ENCODE data around the gene COA8. TPM values are rescaled to one million over a fixed set of nuclear protein-coding genes. Genes with fewer than 3 reads are reported as not detected.

COA8 gene
- total RNA-seq, 2 experiments from 2014 or later, result 28.3 to 34.3 TPM

DNA sequence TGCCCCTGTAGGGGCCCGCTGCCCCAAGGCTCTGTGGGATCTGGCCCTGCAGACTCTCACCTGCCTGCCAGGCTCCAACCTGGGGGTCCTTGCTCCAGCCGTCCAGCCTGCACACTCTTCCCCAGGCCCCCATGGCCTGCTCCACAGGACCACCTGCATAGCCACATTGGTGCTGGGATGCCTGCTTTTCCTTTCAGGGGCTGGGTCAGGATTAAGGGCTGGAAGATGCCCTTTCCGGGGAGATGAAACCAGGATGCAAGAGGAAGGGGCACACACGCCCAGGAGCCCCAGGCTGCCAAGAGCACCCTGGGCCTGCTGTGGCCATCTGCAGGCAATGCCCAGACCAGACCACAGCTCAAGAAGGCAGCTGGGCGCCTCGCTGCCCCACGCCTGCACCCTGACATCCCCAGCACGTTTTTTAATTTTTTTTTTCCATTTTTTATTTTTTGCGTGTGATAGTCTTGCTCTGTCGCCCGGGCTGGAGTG is 15.3 kb upstream of the COA8 start:
- Mint-ChIP-seq H3K36me3 (ENCODE audit: low read depth) (no peaks in the 10 kb centered on the region), H3K9me3 (ENCODE audit: insufficient read depth) (no peaks in the 10 kb centered on the region), H3K27me3 (ENCODE audit: low read depth) (no peaks in the 10 kb centered on the region), H3K4me1 (ENCODE audit: low read depth) (no peaks in the 10 kb centered on the region), H3K27ac (no peak overlapping the region), H3K4me3 (no peak overlapping the region)
- DNase-seq (no peak), ATAC-seq (no peak)
- CTCF ChIA-PET, result interaction anchor here (0.6 to 3.7 kb wide), 6 partner anchors 10 to 52 kb away, joined by 3 to 18 read pairs (median 4); no protein-coding TSS in a partner anchor
- POLR2A ChIA-PET, result no interaction called here

DNA sequence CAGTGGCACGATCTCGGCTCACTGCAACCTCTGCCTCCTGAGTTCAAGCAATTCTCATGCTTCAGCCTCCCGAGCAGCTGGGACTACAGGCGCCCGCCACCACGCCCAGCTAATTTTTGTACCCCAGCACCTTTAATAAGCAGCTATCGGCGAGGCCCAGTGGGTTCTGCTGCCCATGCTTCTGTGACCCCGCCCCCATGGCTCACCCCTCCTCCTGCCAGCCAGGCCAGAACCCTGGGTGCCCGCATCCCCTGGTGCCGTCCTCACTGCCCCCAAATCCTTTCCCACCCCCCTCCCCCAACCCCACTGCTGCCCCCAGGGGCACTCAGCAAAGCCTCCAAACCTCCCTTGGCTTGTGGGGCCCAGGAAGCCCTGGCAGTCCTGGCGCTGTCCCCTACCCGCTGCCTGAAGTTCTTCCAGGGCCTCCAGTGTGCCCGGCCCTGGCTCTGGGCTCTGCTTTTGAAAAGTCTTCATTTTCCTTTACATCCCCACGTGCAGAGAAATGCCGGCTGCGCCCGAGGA is 14.8 kb upstream of the COA8 start:
- H3K4me3 Mint-ChIP-seq, result no peak overlapping the region
- no peaks in the 10 kb centered on the region for H3K9me3 Mint-ChIP-seq (ENCODE audit: insufficient read depth)
- DNase-seq, result no peak
- H3K36me3 Mint-ChIP-seq (ENCODE audit: low read depth), result no peaks in the 10 kb centered on the region
- H3K27ac Mint-ChIP-seq, result no peak overlapping the region
- ATAC-seq, result no peak
- H3K27me3 Mint-ChIP-seq (ENCODE audit: low read depth), result no peaks in the 10 kb centered on the region
- no peaks in the 10 kb centered on the region for H3K4me1 Mint-ChIP-seq (ENCODE audit: low read depth)
- CTCF ChIA-PET, result interaction anchor here (1.2 to 3.7 kb wide), 3 partner anchors 29 to 51 kb away, joined by 4 to 18 read pairs (median 14); no protein-coding TSS in a partner anchor
- POLR2A ChIA-PET, result no interaction called here

DNA sequence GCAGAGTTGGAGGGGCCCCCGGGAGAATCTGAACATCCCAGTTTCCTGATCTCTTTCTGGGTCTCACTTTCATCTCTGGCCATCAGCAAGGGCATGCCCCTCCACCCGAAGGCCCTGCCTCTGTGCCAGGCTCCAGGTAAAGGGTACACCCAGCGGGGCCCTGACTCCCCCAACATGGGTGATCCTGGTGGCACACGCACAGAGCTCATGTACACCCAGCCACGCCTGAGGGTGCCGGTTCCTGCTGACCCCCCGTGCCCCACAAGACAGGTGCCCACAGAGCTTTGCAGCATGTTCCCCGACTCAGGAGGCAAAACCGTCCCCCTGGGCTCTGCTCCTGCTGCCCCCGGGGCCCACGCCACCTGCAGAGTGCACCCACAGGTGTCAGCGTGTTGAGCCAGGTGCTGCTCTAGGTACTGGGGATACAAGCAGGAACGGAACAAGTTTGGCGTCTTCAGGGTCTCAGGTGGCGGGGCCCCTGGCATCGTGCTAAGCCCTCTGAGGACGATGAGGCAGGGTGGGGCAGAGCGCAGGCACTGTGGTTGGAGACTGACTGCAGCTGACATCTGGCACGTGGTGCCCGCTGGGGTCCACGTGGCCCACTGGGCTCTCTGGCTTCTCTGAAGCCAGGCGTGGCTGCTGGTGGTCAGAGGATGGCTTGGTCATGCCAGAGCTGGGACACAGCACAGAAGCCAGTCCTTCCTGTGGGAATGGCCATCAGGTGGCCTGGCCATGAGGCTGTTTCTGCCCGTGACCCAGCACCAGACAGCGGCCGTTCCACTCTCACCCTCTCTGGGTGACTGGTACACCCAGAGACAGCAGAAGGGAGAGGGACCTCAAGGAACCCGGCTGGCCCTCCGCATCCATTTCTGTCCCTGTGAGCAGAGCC is 14.1 kb upstream of the COA8 start:
- ChIA-PET POLR2A (interaction anchor here (0.6 kb wide), 1 partner anchor 16 kb away, joined by 5 read pairs; no protein-coding TSS in a partner anchor), CTCF (no interaction called here)
- Mint-ChIP-seq H3K4me1 (ENCODE audit: low read depth) (no peaks in the 10 kb centered on the region), H3K9me3 (ENCODE audit: insufficient read depth) (no peaks in the 10 kb centered on the region), H3K27ac (no peak overlapping the region), H3K27me3 (ENCODE audit: low read depth) (no peaks in the 10 kb centered on the region), H3K36me3 (ENCODE audit: low read depth) (no peaks in the 10 kb centered on the region), H3K4me3 (no peak overlapping the region)
- DNase-seq (no peak), ATAC-seq (no peak)

DNA sequence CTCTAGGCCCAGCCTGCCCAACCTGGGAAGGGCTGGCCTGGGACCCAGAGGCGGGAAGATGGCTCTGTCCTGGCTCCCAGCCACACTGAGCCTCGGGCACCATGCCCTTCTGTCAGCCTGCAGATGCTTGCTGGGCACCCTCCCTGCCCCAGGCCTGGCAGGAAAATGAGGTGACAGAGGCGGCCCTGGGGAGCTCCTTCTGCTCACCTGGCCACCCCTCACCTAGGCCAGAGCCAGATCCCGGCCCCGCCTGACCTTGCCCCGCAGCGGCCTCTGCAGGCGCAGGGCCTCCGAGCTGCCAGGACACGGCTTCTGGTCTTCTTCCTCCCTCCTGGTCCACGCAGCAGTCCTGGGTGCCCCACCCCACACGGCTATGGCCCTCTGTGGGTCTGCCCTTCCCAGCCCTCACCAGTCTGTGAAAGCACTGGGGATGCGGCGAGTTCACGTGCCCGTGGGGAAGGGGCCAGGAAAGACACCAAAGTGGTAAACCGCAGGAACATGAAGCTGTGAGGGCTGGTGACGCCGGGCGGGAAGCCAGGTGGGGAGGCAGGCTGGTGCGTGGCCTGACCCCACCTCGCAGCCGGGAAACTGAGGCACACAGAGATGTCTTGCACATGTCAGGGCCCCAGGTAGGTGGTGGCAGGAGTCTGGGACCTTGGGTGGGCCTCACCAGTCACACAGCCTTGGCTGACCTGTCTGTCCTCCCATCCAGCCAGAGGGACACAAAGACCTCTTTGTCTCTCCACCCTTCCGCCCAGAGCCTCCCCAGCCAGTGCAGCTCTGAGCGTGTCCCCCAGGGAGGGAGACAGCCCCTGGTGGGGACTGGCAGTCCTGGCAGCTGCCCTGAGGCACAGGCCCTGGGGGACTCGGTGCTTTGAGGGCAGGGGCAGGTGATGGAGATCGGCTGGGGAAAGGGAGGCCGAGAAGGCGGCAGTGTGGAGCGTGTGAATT is 13.1 kb upstream of the COA8 start:
- Mint-ChIP-seq H3K4me3 (no peak overlapping the region), H3K36me3 (ENCODE audit: low read depth) (no peaks in the 10 kb centered on the region), H3K4me1 (ENCODE audit: low read depth) (no peaks in the 10 kb centered on the region), H3K27ac (no peak overlapping the region), H3K27me3 (ENCODE audit: low read depth) (no peaks in the 10 kb centered on the region), H3K9me3 (ENCODE audit: insufficient read depth) (no peaks in the 10 kb centered on the region)
- ATAC-seq (no peak), DNase-seq (no peak)
- CTCF ChIA-PET, result interaction anchor here (1.6 kb wide), 1 partner anchor 31 kb away, joined by 5 read pairs; no protein-coding TSS in a partner anchor
- POLR2A ChIA-PET, result no interaction called here

DNA sequence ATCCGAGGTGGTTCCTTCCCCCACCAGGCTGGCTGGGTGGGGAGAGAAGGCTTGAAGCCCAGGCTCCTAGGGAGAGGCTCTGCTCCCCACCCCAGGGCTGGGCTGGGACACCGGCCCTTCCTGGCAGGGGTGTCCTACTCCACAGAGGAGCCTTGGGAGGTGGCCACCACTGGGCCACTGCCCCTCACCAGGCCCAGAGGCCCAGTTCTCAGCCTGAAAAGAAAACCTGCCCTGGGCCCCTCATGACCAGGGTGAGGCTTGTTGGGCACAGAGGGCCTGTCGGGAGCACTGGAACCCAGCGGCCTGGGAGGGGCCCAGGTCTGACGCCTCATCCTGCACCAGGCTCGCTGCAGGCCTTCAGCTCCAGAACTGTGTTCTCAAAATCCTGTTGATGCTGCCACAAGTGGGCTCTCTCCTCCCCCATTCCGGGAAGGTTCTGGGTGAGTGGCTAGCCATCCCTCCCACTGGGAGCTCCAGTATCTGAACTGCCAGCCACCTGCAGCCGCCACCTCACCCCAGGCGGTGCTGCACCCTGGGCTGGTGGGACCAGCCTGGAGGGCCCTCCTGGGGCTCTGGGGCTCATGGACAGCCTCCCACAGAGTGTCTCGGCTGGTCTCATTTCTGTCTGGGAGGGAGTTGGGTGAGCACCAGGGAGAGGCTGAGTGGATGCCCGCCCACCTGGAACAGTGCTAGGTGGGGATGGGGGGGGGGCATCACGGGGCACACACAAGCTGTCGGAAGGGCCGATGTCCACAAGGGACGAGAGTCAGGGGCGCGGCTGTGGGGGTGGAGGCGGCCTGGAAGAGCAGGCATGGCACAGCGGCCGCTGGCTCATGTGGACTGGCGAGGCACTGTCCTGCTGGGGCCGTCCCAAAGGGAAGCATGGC is 12.1 kb upstream of the COA8 start:
- no peak overlapping the region for H3K4me3 Mint-ChIP-seq
- no peak for DNase-seq
- no peaks in the 10 kb centered on the region for H3K4me1 Mint-ChIP-seq (ENCODE audit: low read depth)
- ChIA-PET POLR2A (no interaction called here), CTCF (interaction anchor here (0.6 to 1.6 kb wide), 2 partner anchors 32 to 75 kb away, joined by 4 to 5 read pairs; no protein-coding TSS in a partner anchor)
- no peak for ATAC-seq
- no peaks in the 10 kb centered on the region for H3K27me3 Mint-ChIP-seq (ENCODE audit: low read depth)
- no peaks in the 10 kb centered on the region for H3K9me3 Mint-ChIP-seq (ENCODE audit: insufficient read depth)
- peaks cover 4% of the 10 kb centered on the region for H3K36me3 Mint-ChIP-seq (ENCODE audit: low read depth)
- H3K27ac Mint-ChIP-seq, result no peak overlapping the region

DNA sequence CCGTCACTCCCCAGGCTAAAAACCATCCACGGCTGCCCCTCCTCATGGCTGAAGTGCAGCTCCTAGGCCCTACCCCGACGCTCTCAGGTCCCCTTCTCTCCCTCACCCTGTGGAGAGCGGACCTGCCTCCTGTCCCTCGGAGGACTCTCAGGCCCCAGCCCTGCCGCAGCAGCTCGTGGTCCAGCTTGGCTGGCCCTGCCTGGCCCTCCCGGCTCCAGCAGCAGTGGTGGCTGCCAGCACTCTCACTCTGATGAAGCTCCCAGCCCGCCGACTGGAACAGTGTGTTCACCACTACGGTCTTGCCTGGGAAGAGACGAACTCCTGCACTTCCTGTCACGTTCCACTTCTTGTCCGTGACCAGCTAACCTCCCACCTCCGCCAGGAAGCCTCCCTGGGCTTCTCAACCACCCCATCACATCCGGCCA is 11.4 kb upstream of the COA8 start:
- Mint-ChIP-seq H3K27ac (no peak overlapping the region), H3K36me3 (ENCODE audit: low read depth) (peaks cover 4% of the 10 kb centered on the region), H3K27me3 (ENCODE audit: low read depth) (no peaks in the 10 kb centered on the region), H3K4me3 (no peak overlapping the region), H3K4me1 (ENCODE audit: low read depth) (no peaks in the 10 kb centered on the region), H3K9me3 (ENCODE audit: insufficient read depth) (no peaks in the 10 kb centered on the region)
- ATAC-seq, result no peak
- POLR2A ChIA-PET, result no interaction called here
- DNase-seq, result no peak
- CTCF ChIA-PET, result interaction anchor here (0.6 to 1.0 kb wide), 2 partner anchors 30 to 75 kb away, joined by 4 read pairs; no protein-coding TSS in a partner anchor

DNA sequence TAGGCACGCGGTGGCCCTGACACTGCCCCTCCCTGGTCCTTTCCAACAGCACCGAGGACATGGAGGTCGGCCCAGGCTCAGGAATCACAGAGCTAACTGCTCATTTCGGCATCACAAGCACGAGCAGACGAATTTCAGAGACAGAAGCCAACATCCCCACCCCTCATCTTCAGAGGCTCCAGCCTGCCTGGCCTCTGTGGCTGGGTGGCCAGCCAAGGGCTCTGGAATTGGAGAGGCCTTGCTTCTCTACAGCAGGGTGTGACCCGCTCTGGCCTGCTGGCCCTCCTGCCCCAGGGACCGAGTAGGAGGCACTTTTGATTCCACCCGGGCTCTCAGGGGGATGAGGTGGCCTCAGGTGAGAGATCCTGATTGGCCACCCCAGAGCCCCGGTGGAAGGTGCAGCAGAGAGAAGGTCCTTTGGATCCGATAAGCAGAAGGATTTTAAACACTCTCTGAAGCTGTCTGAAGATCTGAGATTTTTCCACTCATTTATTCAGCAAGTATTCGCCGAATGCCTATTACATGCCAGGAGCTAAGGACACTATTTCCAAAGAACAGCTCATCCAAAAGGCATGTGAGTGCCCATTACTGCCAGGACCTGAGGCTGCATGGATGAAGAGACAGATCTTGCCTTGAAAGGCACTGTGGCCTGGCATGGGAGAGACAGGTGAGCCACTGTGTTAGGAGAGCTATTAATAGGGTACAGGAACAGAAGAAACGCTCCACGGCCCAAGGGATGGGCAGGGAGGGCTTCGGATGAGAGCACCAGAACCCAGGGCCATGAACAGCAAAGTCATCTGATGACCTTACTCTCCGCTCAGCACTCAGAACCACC is 10.5 kb upstream of the COA8 start:
- ChIA-PET CTCF (interaction anchor here (0.6 to 1.0 kb wide), 3 partner anchors 11 to 33 kb away, joined by 3 to 4 read pairs (median 3); no protein-coding TSS in a partner anchor), POLR2A (no interaction called here)
- no peaks in the 10 kb centered on the region for H3K4me1 Mint-ChIP-seq (ENCODE audit: low read depth)
- no peaks in the 10 kb centered on the region for H3K9me3 Mint-ChIP-seq (ENCODE audit: insufficient read depth)
- peaks cover 4% of the 10 kb centered on the region for H3K36me3 Mint-ChIP-seq (ENCODE audit: low read depth)
- no peak overlapping the region for H3K27ac Mint-ChIP-seq
- DNase-seq, result no peak
- no peaks in the 10 kb centered on the region for H3K27me3 Mint-ChIP-seq (ENCODE audit: low read depth)
- H3K4me3 Mint-ChIP-seq, result no peak overlapping the region
- no peak for ATAC-seq

DNA sequence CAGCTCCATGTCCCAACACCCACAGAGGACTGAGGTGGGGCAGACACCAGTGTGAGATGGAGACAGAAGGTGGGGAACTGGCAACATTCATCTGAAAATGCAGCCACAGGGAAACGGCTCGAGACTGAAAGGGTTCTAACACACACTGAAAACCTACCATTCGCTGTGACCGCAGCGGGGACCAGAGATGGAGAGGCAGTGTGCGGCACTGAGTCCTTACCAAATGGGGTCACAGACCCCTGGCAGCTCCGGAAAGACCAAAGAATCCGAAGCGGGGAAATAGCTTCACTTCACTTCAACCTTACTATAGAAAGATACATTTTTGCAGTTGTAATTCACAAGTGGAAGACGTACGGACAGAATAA is 9.9 kb upstream of the COA8 start:
- ATAC-seq (no peak), DNase-seq (no peak)
- CTCF ChIA-PET, result interaction anchor here (0.6 kb wide), 1 partner anchor 11 kb away, joined by 3 read pairs; no protein-coding TSS in a partner anchor
- H3K36me3 Mint-ChIP-seq (ENCODE audit: low read depth), result peaks cover 4% of the 10 kb centered on the region
- POLR2A ChIA-PET, result no interaction called here
- no peaks in the 10 kb centered on the region for H3K27me3 Mint-ChIP-seq (ENCODE audit: low read depth)
- H3K4me1 Mint-ChIP-seq (ENCODE audit: low read depth), result no peaks in the 10 kb centered on the region
- H3K4me3 Mint-ChIP-seq, result no peak overlapping the region
- no peak overlapping the region for H3K27ac Mint-ChIP-seq
- no peaks in the 10 kb centered on the region for H3K9me3 Mint-ChIP-seq (ENCODE audit: insufficient read depth)

DNA sequence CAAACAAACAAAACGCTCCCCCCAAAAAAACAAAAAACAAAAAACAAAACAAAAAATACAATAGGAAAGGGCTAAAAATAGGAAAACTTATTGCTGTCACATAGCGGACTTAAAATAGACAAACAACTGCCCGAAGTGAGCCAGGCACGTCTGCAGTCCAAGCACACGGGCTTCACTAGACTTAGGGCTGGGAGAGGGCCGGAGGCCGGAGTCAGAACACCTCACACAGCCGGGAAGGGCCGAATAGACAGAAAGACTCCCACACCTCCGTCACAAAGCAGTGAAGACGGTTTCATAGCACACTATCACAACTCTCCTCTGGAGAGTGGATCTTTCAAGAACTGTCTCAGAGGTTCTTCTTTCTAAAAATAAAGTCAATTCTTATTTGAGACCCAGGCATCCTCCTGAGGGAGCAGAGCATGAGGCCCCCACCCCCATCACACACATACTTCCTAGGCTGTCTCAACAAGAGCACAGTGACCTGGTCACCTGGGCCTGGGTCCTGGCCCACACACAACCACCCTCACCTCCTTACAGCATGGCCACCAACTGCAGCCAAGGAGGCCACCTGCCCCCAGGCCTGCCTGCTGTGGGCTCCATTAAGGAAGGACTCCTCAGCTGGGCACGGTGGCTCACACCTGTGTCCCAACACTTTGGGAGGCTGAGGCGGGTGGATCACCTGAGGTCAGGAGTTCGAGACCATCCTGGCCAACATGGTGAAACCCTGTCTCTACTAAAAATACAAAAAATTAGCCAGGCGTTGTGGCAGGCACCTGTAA is 7.0 kb upstream of the COA8 start:
- H3K4me3 Mint-ChIP-seq, result no peak overlapping the region
- ChIA-PET POLR2A (interaction anchor here (1.4 kb wide), 1 partner anchor 10 kb away, joined by 5 read pairs; no protein-coding TSS in a partner anchor), CTCF (no interaction called here)
- no peaks in the 10 kb centered on the region for H3K27me3 Mint-ChIP-seq (ENCODE audit: low read depth)
- H3K4me1 Mint-ChIP-seq (ENCODE audit: low read depth), result peaks cover 25% of the 10 kb centered on the region
- H3K27ac Mint-ChIP-seq, result peak overlapping the region; percentile 61
- H3K9me3 Mint-ChIP-seq (ENCODE audit: insufficient read depth), result no peaks in the 10 kb centered on the region
- DNase-seq (no peak), ATAC-seq (no peak)
- H3K36me3 Mint-ChIP-seq (ENCODE audit: low read depth), result peaks cover 23% of the 10 kb centered on the region
